Stimulated activated CD8-positive, alpha-beta memory T cell treated with anti-CD3 and anti-CD28 coated beads, Interleukin-15, amount 100 ng/mL, for 1 hour (primary cell): ENCODE results near the gene SLC5A11.
"Not testable (repeated sequence)": the region's sequence is repeated elsewhere in the genome, so short reads cannot be mapped to it uniquely, and the experiment has no call there.

Source experiments
- DNase-seq: peaks from one replicate; pipeline ENCODE4 v3.0.0-alpha.2; 2020; ENCODE audit warnings: low read depth

The SLC5A11 gene

DNA sequence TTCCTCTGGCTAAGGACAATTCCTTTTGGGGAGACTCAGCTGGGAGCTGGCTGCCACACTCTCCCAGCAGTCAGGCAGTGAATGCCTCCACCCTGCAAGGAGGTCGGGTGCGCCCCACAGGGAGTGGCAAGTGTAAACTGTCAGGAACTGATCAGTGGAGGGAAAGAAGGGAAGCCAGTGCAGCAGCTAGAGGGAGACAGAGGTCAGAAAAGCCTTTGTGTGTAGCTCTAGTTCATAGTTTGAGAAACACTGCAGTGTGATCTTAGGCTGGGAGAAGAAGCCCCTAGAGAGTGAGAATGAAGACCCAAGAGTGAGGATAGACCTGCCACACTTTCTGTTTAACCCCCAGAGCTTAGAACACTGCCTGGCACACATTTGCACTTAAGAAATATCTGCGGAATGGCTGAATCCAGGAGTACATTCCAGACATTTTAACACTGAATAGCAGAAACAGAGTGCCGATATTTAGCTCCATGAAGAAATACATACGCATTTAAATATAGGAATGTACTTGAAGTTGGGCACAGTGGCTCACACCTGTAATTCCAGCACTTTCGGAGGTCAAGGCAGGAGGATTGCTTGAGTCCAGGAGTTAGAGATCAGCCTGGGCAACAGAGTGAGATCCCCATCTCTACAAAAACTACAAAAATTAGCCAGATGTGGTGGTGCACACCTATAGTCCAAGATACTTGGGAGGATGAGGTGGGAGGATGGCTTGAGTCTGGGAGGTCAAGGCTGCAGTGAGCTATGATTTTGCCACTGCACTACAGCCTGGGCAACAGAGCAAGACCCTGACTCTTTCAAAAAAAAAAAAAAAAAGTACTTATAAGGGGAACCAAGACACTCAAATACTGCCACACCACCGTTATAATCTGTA, 11.1 kb upstream of the SLC5A11 start:
- DNase-seq = no peak

DNA sequence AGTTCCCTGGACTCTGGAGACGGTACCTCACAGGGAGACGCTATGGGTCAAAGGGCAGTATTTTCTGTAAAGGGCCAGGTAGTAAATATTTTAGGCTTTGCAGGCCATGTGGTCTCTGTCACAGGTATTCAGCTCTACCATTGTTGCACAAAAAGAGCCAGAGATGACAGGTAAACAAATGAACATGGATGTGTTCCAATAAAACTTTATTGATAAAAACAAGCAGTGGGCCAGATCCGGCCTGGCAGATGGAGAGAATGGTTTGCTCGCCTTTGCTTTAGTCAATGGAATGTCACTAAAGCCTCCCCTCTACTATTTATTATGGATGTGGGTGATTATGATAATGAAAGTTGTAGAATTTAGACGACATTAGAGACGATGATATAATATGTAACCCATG, 8.9 kb upstream of the SLC5A11 start:
- no peak for DNase-seq

DNA sequence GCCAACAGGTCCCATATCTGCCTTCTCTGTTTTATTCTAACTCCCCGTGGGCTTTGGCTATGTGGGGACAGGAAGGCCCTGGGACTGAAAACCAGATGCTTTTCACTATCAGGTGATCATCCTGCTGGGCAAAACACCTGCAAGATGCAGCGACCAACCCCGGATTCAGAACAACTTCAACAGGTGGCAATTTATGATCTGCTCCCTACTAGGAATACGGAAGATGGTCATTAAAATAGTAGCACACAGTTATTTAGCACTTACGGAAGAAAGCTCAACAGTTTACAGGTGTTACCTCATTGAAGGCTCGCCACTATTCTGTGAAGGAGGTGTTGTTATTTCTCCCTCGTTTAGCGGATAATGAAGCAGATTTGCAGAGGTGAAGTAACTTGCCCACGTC, 7.8 kb upstream of the SLC5A11 start:
- no peak for DNase-seq

DNA sequence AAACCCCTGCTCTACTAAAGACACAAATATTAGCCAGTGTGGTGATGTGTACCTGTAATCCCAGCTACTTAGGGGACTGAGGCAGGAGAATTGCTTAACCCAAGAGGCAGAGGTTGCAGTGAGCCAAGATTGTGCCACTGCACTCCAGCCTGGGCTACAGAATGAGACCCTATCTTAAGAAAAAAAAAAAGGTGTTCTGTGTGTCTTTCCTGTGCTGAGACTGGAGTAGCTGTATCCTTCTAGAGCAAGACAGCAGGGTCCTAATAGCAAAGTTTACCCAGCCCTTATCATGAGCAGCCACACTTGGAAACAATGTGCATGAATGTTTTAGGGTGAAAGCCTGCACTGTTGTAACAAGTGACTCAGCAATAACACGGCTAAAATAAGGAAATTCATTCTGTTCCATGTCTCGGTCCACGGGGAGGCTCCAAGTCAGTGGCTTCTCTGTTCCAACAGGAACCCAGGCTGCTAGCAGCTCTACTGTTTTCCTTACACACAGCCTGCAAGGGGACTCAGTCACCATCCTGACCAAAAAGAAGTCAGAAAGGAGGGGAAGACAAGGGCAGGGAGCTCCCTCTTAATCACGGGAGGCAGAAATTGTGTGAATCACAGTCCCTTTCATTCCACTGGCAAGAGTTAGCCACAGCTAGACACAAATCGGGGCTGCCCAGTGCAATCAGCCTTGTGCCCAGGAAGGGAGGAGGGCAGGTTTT, 7.1 kb upstream of the SLC5A11 start:
- DNase-seq = no peak

DNA sequence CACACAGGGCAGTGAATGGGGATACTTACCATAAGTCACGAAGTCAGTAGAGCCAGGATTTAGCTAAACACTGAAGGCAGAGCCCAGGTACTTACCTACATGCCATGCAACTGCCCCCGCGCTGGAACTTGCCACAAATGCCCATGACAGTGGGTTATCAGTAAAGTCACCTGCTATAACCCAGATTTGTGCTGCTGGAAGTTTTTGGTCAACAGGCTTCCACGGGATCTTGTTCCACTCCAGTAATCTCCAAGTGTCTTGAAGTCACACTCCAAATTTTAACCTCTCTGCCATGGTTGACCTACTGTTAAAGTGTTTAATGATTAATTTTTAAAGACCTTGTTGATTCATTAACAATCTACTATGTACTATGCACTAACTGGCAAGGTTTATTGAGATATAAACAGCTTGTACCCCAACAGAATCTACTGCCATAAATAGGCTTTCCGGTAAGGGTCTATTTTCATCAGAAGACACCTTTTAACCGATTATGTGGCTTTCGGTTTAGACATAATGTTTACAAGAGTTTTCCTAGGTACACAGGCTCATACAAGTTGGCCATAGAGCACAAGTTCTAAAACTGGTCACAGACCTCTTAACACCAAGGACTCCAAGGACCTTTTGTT, 6.3 kb upstream of the SLC5A11 start:
- DNase-seq = no peak

DNA sequence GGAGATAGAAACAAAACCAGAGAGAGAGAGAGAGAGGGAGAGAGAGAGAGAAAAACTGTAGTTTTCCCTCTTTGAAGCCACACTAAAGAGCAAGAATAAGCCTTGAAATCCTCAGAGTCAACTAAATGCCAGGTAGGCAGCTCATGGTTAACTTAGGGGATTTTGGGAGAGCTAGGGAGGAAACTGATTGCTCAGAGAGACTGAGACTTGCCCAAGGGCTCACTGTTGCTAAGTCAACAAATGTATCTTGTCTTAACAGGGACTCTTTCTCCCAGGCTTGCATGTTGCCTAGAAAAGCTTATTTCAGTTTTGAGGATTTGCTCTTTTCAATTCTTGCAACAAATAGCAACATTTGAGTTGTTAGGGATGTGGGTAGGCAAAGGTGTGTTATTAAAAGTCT, 4.5 kb upstream of the SLC5A11 start:
- DNase-seq = no peak

DNA sequence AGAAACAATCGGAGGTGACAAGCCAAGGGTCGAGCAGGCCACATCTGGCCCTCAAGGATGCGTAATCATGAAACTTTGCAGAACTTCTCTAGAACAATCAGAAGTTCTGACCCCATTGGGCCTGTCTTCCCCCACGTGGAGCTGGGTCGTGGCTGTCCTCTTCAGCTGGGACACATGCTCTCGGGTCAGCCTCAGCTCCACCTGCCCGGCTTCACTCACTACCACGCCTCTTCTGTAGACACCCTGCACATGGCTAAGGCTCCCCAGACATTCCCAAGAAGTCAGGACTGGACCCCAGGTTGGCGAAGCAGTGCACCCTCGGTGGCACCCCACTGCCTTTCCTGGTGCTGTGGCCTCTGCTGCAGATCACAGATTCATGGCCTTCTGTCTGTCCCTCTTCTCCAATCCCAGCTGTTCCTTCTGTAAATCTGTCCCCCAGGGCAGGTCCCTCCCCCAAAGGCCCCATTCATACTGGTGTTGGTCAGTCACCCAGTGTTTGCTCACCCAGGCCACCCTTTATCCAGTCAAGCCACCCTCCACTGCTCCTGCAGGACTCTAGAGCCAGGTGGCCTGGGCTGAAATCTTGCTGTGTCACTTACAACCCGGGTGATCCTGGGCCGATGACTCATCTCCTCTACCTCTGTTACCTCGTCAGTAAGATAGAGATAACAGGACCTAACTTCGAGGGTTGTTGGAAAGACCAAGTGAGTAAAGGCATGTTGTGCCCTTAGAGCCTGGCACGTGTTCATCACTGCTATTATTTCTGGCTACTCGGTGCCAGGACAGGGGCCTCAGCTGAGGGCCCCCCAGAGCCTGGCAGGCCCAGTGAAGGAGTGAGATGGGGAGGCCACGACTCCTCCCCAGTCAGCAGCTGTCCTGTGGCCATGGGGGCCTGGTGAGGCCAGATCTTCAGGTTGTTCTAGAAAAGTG, 1.4 kb upstream of the SLC5A11 start:
- DNase-seq = no peak

DNA sequence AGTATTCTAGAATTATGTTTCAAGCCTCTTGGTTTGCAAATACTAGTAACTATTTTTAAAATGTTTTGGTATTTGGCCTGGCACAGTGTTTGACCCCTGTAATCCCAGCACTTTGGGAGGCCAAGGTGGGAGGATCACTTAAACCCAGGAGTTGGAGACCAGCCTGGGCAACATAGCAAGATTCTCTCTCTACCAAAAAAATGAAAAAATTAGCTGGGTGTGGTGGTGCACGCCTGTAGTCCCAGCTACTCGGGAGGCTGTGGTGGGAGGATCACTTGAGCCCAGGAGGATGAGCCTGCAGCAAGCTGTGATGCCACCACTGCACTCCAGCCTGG, 765 bp upstream of the SLC5A11 start:
- not testable (repeated sequence) for DNase-seq

DNA sequence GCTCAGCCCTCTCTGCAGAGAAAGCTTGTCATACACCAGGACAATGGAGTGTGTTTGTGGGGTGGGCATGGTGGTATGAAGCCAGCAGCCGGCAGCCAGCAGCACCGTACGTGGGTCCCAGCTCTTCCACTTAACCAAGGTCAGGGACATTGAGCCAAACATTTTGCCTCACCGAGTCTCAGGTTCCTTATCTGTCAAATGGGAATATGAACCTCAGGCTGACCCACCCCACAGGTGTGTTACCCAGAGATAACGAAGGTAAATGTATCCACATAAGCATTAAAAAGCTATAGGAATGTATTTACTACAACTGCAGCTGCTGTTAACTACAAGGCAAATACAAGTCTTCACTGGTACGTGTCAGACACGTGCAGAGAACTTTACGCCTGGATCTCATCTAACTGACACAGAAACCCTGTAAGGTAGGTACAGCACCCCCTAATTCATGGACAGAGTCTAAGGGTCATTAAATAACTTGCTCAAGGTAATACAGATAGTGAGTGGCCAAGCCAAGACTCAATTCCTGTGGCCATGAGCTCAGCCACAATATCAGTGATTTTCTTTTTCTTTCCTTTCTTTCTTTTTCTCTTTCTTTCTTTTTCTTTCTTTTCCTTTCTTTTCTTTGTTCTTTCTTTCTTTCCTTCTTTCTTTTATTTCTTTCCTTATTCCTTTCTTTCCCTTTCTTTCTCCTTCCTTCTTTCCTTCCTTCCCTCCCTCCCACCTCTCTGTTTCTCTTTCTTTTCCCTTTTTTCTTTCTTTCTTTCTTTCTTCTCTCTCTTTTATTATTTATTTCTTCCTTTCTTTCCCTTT, 990 bp downstream of the SLC5A11 start:
- no peak for DNase-seq

DNA sequence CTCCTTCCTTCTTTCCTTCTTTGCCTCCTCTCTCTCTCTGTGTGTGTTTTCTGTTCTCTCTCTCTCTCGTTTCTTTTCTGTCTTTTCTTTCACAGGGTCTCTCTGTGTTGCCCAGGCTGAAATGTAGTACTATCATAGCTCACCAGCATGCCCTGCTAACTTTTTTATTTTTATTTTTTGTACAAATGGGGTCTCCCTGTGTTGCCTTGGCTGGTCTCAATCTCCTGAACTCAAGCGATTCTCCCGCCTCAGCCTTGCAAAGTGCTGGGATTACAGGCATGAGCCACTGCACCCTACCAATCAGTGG, 1.5 kb downstream of the SLC5A11 start:
- DNase-seq = no peak

DNA sequence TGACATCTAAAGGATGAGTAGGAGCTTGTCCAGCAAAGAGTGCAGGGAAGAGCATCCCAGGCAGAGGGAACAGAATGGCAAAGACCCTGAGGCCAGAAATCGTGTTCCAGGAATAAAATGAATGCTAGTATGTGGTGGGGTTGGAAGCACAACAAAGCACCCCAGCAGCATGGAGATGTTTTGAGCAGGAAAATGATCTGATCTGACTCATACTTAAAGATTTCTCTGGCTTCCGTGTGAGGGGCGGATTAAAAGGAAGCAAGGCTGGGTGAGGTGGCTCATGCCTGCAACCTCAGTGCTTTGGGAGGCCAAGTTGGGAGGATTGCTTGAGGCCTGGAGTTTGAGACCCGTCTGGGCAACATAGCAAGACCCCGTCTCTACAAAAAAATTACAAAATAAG, 2.3 kb downstream of the SLC5A11 start:
- DNase-seq = no peak

DNA sequence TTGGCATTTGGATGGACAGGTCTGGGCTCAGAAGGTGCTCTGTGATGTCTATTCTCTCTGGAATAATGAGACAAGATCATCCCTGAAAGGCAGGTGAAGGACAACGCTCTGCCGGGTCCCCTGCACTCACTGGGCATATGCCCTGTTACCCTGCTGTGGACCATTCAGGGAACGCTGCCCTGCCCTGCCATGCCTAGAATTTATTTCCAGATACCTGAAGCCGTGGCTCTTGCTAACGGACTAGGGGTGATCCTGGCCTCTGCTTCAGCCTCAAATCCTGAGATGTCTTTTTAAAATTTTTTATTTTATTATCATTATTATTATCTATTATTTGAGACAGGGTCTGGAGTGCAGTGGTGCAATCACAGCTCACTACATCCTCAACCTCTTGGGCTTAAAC, 3.9 kb downstream of the SLC5A11 start:
- no peak for DNase-seq

DNA sequence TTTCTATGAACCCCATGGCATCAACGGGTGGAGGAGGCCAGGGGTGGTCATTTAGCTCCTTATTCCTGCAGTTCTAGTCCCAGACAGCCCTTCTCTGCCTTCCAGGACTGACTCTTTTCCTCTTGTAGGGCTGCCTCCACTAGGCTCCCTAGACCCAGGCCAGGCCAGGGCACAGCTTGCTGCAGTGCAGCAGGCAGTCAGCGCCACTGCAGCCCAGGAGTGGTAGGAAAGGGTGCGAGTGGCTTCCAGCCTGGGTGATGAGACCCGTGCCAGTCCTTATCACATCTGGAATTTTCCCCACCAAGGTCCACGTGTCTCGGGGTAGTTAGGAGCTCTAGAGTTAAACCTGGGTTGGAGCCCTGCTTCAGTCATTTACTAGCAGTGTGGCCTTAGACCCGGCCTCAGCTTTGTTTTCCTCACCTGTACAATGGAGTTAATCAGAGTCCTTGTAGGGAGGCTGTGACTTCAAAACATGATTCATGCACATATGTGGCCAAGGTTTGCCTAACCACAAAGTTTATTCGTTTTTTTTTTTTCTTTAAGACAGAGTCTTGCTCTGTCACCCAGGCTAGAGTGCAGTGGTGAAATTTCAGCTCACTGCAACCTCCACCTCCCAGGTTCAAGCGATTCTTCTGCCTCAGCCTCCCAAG, 4.7 kb downstream of the SLC5A11 start:
- no peak for DNase-seq

DNA sequence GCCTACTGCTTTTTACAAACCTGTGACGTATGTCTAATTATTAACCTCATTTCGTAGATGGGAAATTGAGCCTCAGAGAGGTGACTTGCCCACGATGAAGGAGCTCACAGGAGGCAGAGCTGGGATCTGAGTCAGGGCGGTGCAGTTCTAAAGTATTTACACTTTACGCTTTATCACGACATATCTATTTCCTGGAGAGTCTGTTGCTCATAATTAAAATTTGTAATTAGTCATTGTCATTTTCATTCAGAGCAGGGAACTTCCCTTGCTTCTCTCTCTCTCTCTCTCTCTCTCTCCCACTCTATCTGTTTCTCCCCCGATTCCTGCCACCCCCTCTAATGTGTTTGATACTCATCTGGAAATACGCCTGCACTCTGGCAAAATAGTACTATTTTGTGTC, 5.9 kb downstream of the SLC5A11 start:
- no peak for DNase-seq

DNA sequence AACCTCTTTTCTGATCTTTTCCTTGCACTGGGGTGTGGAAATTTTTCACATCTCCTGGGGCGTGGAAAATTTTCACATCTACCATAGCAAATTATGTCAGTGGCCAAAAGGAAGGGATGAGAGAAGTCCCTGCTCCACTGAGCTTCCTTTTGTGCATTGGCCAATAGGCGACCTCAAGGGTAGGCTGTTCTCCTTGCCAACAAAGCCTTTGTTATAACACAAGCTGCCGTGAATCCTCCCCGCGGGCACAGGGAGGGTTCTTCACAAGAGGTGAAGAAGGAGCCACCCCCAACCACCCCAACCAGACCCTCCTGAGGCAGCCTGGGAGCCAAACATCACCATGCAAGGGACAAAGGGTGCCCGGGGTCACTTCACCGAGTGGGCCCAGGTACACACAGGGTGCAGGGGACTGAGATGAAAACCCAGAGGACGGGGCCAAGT, 6.5 kb downstream of the SLC5A11 start:
- no peak for DNase-seq

DNA sequence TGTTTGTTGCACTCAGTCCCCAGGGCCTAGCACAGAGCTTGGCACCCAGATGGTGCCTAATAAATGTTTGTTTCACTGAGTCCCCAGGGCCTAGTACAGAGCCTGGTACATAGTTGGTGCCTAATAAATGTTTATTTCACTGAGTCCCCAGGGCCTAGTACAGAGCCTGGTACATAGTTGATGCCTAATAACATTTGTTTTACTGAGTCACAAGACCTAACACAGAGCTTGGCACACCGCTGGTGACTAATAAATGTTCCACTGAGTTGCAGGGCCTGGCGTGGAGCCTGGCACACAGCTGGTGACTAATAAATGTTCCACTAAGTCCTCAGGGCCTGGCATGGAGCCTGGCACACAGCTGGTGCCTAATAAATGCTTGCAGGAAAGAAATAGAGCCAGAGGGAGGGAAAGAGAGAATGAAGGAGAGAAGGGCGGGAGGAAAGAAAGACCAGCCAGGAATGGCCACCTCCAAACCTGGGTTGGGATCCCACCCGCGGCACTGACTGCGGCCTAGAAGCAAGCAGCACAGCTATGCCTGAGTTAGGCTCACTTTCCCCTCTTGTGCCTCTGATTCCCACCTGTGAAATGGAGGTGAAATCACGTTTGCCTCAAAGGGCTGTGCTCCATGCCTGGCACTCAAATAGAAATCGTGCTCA, 7.5 kb downstream of the SLC5A11 start:
- no peak for DNase-seq

DNA sequence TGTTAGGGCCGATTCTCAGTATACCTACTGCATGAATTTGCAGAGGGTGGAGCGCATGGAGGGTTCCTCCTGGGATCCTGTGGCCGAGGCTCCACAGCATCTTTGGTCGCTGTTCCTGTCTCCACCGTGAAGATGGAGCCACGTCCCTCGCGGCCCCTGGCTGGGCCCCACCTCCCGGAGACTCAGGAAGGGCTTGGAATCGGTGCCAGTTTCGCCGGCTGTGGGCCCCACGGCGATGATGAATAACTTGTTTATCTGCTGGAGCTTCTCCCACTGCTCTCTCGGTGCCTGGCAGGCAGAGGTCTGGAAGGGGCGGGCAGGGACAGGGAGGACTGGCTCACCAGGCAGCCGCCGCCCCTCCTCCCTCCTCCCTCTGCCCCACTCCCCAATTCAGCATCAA, 8.1 kb downstream of the SLC5A11 start:
- DNase-seq = no peak

DNA sequence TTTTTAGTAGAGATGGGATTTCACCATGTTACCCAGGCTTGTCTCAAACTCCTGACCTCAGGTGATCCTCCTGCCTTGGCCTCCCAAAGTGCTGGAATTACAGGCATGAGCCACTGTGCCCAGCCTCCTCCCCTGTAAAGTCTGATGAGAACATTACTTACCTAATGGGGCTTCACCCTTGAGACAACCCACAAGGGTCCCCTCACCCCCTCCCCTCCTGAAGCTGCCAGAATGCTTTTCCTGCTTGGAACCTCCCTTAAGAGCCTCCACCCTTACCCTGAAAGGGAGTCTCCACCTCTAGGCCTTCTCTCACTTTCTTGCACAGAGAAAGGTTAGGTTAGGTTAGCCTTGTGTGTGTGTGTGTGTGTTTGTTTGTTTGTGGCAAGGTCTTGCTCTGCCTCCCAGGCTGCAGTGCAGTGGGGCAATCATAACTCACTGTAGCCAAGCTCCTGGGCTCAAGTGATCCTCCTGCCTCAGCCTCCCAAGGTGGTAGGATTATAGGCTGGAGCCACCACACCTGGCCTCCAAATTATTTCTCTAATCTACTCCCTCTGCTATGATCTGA, 8.9 kb downstream of the SLC5A11 start:
- no peak for DNase-seq

DNA sequence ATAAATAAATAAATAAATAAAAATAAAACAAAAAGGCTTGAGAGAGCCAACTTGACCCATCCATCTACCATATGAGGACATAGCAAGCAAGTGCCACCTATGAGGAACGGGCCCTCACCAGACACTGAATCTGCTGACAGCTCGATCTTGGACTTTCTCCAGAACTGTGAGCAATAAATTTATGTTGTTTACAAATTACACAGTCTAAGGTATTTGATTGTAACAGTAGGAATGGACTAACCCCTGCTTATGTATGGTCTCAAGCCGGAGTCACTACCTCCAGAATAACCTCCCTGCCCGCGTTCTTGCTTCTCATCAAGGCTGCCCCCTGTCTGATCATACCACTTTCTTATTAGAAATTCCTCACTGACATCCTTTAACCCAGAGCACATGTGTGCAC, 9.9 kb downstream of the SLC5A11 start:
- DNase-seq = no peak

DNA sequence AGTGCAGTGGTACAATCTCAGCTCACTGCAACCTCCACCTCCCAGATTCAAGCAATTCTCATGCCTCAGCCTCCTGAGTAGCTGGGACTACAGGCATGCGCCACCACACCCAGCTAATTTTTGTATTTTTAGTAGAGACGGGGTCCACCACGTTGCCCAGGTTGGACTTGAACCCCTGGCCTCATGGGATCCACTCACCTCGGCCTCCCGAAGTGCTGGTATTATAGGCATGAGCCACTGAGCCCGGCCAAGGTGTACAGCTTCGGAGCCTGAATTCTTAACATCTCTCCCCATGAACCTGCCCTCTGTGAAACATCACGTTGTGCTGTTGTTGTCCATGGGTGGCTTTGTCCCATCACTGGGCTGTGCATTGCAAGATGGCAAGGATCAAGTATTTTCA, 11.1 kb downstream of the SLC5A11 start:
- not testable (repeated sequence) for DNase-seq
